ENCODE results near the gene ARHGAP26. TPM values are rescaled to one million over a fixed set of nuclear protein-coding genes. Genes with fewer than 3 reads are reported as not detected.

Gene ARHGAP26
- total and polyA plus RNA-seq, 2 of the 4 experiments (the other 2 are of a cell fraction) = 0.54 to 0.56 TPM

DNA sequence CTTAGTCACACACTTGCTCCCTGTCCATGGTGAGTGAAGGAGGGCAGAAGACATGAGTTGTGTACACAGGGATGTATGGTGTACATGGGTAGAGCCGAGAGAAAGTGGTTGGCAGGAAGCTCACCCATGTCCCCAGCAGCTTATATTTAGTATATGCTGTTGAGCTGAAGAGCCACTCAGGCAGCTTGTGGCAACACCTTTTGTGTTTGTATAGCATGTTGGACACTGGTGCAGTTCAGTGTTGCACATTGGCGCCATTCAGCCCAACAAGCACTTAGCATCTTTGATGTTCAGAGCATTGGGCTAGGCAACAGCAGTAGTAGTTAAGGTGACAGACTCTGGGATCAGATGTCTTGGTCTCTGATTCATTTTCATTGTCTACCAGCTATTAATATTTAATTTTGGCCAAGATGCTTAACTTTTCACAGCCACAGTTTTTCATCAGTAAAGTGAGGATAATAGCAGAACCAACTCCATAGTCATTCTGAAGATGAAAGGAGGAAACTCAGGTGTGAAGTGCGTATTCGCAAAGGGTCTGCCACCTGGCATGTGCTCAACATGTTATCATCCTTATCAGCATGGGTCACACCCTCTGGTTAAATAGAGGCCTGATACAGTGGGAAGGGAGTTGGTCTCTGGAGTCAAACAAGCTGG is 448.5 kb downstream of the ARHGAP26 start:
- Histone ChIP-seq H4K5ac (ENCODE audit: low read depth, low read length) (no peak overlapping the region), H3K4me1 (ENCODE audit: control insufficient read depth, insufficient read depth, low read length) (peaks cover 10% of the 10 kb centered on the region), H3K23ac (ENCODE audit: low read depth, low read length) (no peak overlapping the region), H3K18ac (ENCODE audit: low read depth, low read length) (no peak overlapping the region), H3K14ac (replicated peaks; ENCODE audit: low read depth, low read length) (no peak overlapping the region), H2AFZ (replicated peaks; ENCODE audit: low read length, poor library complexity) (no peak overlapping the region), H4K91ac (ENCODE audit: insufficient read depth, low read depth, low read length) (no peak overlapping the region), H2AK5ac (ENCODE audit: low read depth, low read length) (peak overlapping the region; percentile 35; the same call in 1 of the 2 replicates), H3K36me3 (ENCODE audit: control insufficient read depth, insufficient read depth, low read length) (no peaks in the 10 kb centered on the region), H3K56ac (ENCODE audit: extremely low read depth, insufficient read depth, low read length) (no peak overlapping the region), H3K9ac (ENCODE audit: low read depth, low read length) (no peak overlapping the region), H2AK9ac (replicated peaks; ENCODE audit: low read depth, low read length, poor library complexity) (no peak overlapping the region), H3K4ac (ENCODE audit: low read depth, low read length) (no peak overlapping the region), H3K9me3 (ENCODE audit: control insufficient read depth, insufficient read depth, low read length) (no peaks in the 10 kb centered on the region), H3K79me1 (ENCODE audit: low read depth in 1 of 2, low read length in 2 of 2) (no peaks in the 10 kb centered on the region), H2BK5ac (ENCODE audit: low read depth, low read length, poor library complexity, severe bottlenecking) (no peak overlapping the region), H3K9me1 (ENCODE audit: insufficient read depth, low read length) (peaks cover 13% of the 10 kb centered on the region), H2BK15ac (ENCODE audit: low read depth, low read length) (no peak overlapping the region), H2BK20ac (ENCODE audit: low read depth, low read length) (no peak overlapping the region), H4K20me1 (ENCODE audit: insufficient read depth, low read length) (no peaks in the 10 kb centered on the region), H3K27ac (ENCODE audit: insufficient read depth, low read length) (no peak overlapping the region), H4K8ac (ENCODE audit: low read depth in 2 of 2, low read length in 2 of 2) (no peak overlapping the region), H2BK120ac (ENCODE audit: low read depth, low read length) (no peak overlapping the region; the same call in 1 of the 2 replicates), H3K27me3 (ENCODE audit: control insufficient read depth, insufficient read depth, low read length) (no peaks in the 10 kb centered on the region), H3K4me3 (ENCODE audit: insufficient read depth, low read depth, low read length) (no peak overlapping the region), H3K4me2 (ENCODE audit: low read depth, low read length) (no peak overlapping the region)
- ChIA-PET POLR2A (ENCODE audit: unreplicated experiment) (no interaction called here), CTCF (interaction anchor here (0.6 kb wide), 1 partner anchor 90 kb away, joined by 4 read pairs; no protein-coding TSS in a partner anchor)
- DNase-seq (no peak), ATAC-seq (ENCODE audit: low read depth) (no peak)
- TF ChIP-seq RAD21 (IDR thresholded peaks at IDR 0.05; ENCODE audit: low read length) = no peak
- no peak for TF ChIP-seq POLR2A (IDR thresholded peaks at IDR 0.05; ENCODE audit: low read depth, low read length)
- no peak for TF ChIP-seq SMC3 (IDR thresholded peaks at IDR 0.05; ENCODE audit: low read depth, low read length)
- TF ChIP-seq, protein P1, sequence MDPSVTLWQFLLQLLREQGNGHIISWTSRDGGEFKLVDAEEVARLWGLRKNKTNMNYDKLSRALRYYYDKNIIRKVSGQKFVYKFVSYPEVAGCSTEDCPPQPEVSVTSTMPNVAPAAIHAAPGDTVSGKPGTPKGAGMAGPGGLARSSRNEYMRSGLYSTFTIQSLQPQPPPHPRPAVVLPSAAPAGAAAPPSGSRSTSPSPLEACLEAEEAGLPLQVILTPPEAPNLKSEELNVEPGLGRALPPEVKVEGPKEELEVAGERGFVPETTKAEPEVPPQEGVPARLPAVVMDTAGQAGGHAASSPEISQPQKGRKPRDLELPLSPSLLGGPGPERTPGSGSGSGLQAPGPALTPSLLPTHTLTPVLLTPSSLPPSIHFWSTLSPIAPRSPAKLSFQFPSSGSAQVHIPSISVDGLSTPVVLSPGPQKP (IDR thresholded peaks at IDR 0.05; ENCODE audit: borderline replicate concordance, low read depth, low read length) = no peak
- TF ChIP-seq, protein P2, sequence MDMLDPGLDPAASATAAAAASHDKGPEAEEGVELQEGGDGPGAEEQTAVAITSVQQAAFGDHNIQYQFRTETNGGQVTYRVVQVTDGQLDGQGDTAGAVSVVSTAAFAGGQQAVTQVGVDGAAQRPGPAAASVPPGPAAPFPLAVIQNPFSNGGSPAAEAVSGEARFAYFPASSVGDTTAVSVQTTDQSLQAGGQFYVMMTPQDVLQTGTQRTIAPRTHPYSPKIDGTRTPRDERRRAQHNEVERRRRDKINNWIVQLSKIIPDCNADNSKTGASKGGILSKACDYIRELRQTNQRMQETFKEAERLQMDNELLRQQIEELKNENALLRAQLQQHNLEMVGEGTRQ (IDR thresholded peaks at IDR 0.05; ENCODE audit: low read depth, low read length) = no peak
- no peak for TF ChIP-seq MAFK (IDR thresholded peaks at IDR 0.05; ENCODE audit: low read depth, low read length)
- no CpG with 5 or more reads among the region's 4 CpGs for WGBS, 2 experiments (ENCODE audit: extremely low coverage in 2 of 2, insufficient read length in 1 of 2)
- intact Hi-C loops (cut with micrococcal nuclease) = no loop called here
- no TSS peak for BruUV-seq (replicated peaks)
- dilution Hi-C loops (cut with HindIII; ENCODE audit: low sequenced_read_pairs, unreplicated experiment) = no loop called here
- in situ Hi-C loops (cut with MboI; ENCODE audit: low sequenced_read_pairs) = no loop called here
